Caki2 (cell line): ENCODE results near the gene MZT2B. TPM values are rescaled to one million over a fixed set of nuclear protein-coding genes. Genes with fewer than 3 reads are reported as not detected.
"Not testable (repeated sequence)": the region's sequence is repeated elsewhere in the genome, so short reads cannot be mapped to it uniquely, and the experiment has no call there.

ENCODE experiments used
- DNase-seq: peaks from one replicate; pipeline ENCODE4 v3.0.0-alpha.2; 2015; ENCODE audit warnings: low read depth
- in situ Hi-C: cut with HindIII; loops from 2 replicates; pipeline ENCODE4 v1.10.0; 2016; ENCODE audit warnings: low sequenced_read_pairs, low pct_unique_long_range_greater_than_20kb, mixed read lengths
- total RNA-seq: library from RNA; depleted of rRNA; stranded (reverse); fragments of >200 nt; shearing (Covaris generic); gene quantifications from 2 replicates; pipeline ENCODE4 v1.2.3, GENCODE V29; 2014; ENCODE audit warnings: low replicate concordance

MZT2B gene
- total RNA-seq, 1 experiment from 2014 or later: 444 TPM

DNA sequence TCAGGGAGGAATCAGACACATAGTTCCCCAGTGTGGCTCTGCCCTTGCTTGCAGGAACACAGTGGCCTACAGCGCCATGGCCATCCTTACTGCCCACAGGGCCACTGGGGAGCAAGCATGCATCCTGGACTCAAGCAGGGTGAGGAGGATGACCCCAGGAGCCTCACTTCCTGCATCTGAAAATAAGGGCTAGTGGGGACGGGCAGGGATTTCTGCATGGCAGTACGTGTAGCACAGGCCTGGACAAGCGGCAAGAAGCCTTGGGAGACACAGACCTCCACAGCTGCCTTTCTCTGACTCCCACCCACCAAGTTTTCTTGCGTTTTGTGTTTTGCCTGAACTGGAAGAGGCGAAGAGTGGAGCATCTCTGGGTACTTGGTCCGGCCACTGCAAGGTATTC, 19.6 kb upstream of the MZT2B start:
- DNase-seq, in situ Hi-C loops: not testable (repeated sequence)

DNA sequence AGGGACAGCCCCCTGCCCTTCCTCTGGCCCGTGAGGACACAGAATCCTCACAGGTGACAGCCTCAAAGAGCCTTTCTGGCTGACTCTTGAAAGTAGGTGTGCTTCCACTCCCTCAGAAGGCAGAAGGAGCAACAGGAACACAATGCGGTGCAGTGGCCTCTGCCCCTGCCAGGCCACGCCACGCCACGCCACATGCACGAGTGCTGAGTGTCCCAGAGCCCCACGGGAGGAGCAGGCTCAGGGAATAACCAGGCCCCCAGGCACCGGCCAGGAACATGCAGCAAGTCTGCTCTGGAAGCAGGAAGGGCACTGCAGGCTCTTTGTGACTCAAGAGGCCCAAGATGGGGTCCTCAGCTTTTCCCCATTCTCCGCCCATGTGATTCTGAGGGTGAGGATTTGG, 19.1 kb upstream of the MZT2B start:
- DNase-seq: no peak
- in situ Hi-C loops: no loop called here

DNA sequence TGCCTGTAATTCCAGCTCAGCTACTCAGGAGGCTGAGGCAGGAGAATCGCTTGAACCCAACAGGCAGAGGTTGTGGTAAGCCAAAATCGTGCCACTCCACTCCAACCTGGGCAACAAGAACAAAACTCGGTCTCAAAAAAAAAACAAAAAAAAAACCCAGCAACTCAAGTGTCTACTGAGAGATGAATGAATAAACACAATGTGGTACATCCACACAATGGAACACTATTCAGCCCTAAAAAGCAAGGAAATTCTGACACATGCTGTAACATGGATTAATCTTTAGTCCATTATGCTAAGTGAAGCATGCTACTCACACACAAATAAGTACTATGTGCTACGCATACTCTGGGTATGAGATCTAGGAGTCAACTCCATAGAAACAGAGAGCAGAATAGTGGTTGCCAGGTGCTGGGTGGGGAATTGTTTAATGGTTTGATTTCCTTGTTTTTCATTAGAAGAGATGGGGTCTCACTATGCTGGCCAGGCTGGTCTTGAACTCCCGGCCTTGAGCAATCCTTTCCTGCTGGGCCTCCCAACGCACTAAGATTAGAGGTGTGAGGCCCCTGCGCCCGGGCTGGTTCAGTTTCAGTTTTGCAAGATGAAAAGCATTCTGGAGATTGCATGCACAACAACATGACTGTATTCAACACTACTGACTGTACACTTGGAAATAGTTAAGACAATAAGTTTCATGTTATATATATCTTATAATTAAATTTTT, 16.6 kb upstream of the MZT2B start:
- no peak for DNase-seq
- in situ Hi-C loops: no loop called here

DNA sequence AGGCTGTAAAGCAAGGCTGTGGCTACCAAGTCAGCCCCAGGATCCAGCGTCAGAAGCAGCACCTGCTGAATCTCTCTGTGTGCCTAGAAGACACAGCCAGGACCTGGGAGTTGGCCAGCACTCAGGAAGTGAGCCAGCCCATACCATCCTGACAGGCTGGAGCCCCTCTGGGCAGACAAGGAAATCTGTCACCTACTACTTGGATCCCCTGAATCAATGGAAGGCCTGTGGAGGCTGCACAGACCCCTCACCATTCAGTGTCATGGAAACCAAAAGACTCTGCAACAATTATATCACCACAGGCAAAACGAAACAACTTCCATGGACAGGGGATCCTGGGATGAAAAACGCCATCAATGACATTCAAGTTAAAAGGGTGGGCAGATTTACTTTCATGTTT, 15.5 kb upstream of the MZT2B start:
- in situ Hi-C loops, DNase-seq: not testable (repeated sequence)

- in situ Hi-C loops, DNase-seq: not testable (repeated sequence)
Measured at GRCh38 chr2:130169163-130169562, 12.9 kb upstream of the MZT2B start.

- DNase-seq: no peak
- in situ Hi-C loops: no loop called here
Measured at GRCh38 chr2:130169896-130170295, 12.2 kb upstream of the MZT2B start.

- in situ Hi-C loops, DNase-seq: not testable (repeated sequence)
Measured at GRCh38 chr2:130174866-130175265, 7.2 kb upstream of the MZT2B start.

DNA sequence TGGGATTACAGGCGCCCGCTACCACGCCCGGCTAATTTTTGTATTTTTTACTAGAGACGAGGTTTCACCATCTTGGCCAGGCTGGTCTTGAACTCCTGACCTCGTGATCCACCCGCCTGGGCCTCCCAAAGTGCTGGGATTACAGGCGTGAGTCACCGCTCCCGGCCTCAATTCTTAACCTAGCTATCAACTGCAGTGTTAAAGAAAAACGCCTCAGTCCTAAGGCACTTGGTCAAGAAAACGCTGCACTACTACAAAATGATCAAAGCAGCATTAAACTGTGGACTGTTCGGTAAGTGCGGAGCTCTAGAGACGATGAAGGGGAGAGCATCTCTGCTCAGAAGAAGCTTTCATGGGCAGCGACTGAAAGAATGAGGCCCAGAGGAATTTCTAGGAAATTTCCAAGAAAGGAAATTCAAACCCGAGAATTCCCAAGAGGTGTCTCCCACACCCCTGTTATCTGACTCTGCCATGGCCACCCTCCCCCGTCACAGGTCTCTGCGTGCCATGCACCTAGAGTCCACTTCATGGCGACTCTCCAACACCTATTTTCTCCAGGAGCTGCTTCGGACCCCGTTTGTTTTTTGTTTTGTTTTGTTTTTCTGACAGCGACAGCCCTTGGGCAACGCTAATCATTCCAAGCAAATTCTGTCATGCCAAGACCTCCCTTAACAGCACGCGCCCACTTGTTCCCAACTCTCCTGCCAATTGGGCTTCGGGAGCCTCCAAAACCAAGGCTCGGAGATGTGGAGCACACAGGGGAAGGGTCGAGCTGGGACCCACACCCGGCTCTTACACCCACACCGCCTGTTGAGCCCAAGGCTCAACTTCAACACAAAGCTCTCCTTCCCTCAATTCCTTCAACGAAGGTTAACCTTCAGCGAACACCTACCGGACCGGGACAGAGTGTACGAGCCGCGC, 1.4 kb upstream of the MZT2B start:
- in situ Hi-C loops: not testable (repeated sequence)
- peak; percentile 19 for DNase-seq

DNA sequence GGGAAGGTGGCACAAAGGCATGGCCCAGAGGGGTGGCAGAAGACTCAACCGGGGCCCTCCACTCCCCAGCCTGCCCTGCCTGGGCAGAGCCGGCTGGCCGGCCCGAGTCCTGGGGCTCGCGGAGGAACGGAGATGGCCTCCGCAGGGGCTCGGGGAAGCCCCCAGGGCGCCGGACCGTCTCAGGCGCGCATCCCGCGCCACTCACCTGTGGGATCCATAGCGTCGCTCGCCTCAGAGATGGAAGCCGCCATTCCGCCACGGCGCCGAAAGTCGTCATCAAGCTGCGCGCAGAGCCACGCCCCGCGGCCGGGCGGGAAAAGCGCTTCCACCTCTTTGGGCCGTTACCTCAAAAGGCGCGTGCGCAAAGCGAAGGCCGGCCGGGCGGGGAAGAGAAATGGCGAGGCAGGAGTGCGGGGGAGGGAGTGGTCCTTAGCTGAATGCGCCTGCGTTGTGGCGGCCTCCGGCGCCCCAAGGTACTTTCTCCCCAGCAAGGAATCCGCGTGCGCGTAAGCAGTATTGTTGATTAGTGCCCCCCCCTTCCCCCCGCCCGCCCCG, 660 bp upstream of the MZT2B start, which contains the start of gene SMPD4:
TSS of gene SMPD4 (minus strand) at position 278 of the 555 bp plus-strand sequence. CDS start 5,010 bp downstream, outside the sequence.
- in situ Hi-C loops: no loop called here

GRCh38 chr2:130182826-130183511, 907 bp downstream of the MZT2B start:
- DNase-seq, in situ Hi-C loops: not testable (repeated sequence)

More for the DNA sequence above, 660 bp upstream of the MZT2B start, which contains the start of gene SMPD4:
- DNase-seq: peak; percentile 92

DNA sequence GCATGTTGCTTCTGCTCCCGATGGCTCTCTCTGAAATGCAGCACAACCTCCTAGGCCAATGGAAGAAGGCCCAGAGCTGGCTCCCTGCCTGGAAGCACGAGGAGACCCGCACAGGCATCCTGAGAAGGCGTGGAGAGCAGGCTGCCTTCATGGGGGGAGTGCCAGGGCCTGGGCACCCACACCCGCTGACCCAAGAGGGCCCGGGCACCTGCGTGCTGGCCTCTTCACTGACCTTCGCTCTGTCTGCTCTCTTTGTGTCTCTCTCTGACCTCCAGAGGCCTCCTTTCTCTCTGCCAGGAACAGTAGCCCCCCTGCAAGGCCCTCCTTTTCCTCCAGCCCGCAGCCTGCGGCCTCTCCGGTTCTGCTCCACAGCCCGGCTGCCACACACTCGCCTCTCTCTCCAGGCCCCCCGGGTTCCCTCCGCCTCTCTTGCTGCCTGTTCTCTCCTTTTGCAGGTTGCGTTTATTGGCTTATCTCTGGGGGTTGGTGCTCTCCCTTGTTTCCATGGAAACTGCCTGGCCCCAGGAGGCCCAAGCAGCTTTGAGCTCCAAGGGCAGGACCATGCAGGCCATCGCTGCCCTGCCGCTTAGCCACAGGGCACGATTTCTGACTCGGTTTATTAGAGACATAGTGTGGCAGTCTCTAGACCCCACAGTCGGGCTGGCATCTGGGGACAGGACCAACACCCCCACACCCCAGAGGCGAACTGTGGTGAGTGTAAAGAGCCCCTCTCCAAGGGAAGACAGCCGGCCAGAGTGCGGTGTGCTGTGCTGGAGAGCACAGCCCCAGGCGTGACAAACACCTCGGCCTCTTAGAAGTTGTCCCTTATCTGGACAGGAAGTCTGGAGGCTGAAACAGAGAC, 1.7 kb downstream of the MZT2B start:
- DNase-seq: no peak
- in situ Hi-C loops: no loop called here

GRCh38 chr2:130185436-130185835, 3.4 kb downstream of the MZT2B start:
- DNase-seq: no peak
- in situ Hi-C loops: no loop called here

- no peak for DNase-seq
- in situ Hi-C loops: no loop called here
Measured at GRCh38 chr2:130185896-130186295, 3.8 kb downstream of the MZT2B start.

DNA sequence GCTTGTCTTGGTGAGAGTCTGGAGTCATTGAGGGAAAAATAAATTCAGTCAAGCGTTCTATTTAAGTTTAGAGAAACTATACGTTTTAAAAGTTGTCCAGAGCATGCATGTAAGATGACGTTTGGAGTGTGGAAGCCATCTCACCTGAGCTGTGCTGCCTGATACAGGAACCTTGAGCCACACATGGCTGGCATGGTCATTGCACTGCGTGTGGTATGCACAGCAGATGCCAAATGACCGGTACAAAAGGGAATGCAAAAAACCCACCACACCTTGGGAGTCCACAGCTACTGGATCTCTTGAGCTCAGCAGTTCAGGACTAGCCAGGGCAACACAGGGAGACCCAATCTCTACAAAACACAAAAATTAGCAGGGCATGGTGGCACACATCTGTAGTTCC, 4.3 kb downstream of the MZT2B start:
- no peak for DNase-seq
- in situ Hi-C loops: no loop called here

GRCh38 chr2:130187268-130187667, 5.2 kb downstream of the MZT2B start:
- DNase-seq: no peak
- in situ Hi-C loops: no loop called here

DNA sequence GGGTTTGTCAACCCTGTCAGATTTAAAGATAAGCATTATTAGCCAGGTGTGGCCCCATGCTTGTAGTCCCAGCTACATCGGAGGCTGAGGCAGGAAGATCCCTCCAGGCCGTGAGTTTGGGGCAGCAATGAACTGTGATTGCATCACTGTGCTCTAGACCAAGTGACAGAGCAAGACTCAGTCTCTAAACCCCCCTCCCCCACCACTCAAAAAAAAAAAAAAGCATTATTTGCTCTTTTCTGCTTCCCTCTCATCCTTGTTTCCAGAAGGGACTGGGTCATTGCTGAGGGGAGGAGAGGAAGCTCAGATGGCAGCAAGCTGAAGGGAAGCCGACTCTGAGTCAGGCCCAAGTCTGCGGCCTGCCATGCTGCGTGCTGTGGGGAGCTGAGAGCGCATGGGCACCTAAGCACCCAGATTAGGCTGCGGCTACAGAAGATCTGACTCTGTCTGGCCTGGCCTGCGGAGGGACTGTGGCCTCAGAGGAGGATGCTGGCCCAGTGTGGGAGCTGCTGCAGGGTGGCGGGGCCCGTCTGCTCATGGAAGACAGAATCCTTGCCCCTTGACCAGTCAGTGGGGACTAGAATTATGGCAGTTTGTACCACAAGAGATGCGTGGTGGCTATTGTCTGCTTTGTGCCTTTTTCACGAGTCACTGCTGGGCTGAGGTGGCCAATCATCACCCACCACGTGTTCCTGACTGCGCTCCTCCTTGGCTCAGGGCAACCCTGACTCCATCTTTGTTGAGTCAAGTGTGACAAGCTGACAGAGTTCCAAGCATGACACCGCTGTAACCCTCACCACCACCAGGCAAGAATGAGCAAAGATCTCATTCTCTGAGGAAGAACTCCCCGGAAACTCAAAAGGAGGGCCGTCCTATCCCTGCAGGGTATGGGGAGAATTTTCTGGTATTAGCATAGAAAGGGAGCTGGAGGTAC, 6.1 kb downstream of the MZT2B start:
- DNase-seq, in situ Hi-C loops: not testable (repeated sequence)
